OCI-LY1 (cell line): ENCODE data around the gene FNIP2.
"Not testable (repeated sequence)": the region's sequence is repeated elsewhere in the genome, so short reads cannot be mapped to it uniquely, and the experiment has no call there.

Source experiments
- H2AFZ ChIP-seq: fragments of 200-600 bp; sonication (generic), shearing (Covaris generic); 2 replicates; pipeline ENCODE4 v1.6.0; 2014; ENCODE audit warnings: antibody characterized with exemption, mild to moderate bottlenecking, low read length
- H3F3A ChIP-seq: fragments of 200-600 bp; sonication (generic), shearing (Covaris generic); 2 replicates; pipeline ENCODE4 v1.6.0; 2014; ENCODE audit warnings: mild to moderate bottlenecking, antibody characterized with exemption, low read length, moderate library complexity; ENCODE audit not compliant: insufficient read depth
- H3K27ac ChIP-seq: fragments of 200-600 bp; sonication (generic); 2 replicates; pipeline ENCODE4 v1.5.1; 2014; ENCODE audit warnings: low read length, mixed run types, mild to moderate bottlenecking, low read depth; ENCODE audit not compliant: poor library complexity, severe bottlenecking
- H3K27me3 ChIP-seq: fragments of 200-600 bp; sonication (generic); 2 replicates; pipeline ENCODE4 v1.6.0; 2014; ENCODE audit warnings: antibody characterized with exemption, mild to moderate bottlenecking, low read length, moderate library complexity; ENCODE audit not compliant: insufficient read depth
- H3K36me3 ChIP-seq: fragments of 200-600 bp; sonication (generic); 2 replicates; pipeline ENCODE4 v1.6.1; 2014; ENCODE audit warnings: mild to moderate bottlenecking, antibody characterized with exemption, low read length, moderate library complexity, mixed read lengths; ENCODE audit not compliant: insufficient read depth
- H3K4me1 ChIP-seq: fragments of 200-600 bp; sonication (generic); 2 replicates; pipeline ENCODE4 v1.5.1; 2014; ENCODE audit warnings: mild to moderate bottlenecking, low read length, moderate library complexity; ENCODE audit not compliant: insufficient read depth, severe bottlenecking
- H3K4me2 ChIP-seq: fragments of 200-600 bp; sonication (generic), shearing (Covaris generic); 2 replicates; pipeline ENCODE4 v1.6.1; 2014; ENCODE audit warnings: low read length
- H3K4me3 ChIP-seq: fragments of 200-600 bp; sonication (generic); 2 replicates; pipeline ENCODE4 v1.5.1; 2014; ENCODE audit warnings: low read length, low read depth, mild to moderate bottlenecking, mixed read lengths; ENCODE audit not compliant: poor library complexity, severe bottlenecking
- H3K79me2 ChIP-seq: fragments of 200-600 bp; shearing (Covaris generic); 2 replicates; pipeline ENCODE4 v1.6.1; 2016; ENCODE audit warnings: mixed run types, low read length, mixed read lengths; ENCODE audit not compliant: insufficient read depth
- H3K9ac ChIP-seq: fragments of 200-600 bp; sonication (generic), shearing (Covaris generic); 2 replicates; pipeline ENCODE4 v1.6.1; 2014; ENCODE audit warnings: mild to moderate bottlenecking, low read length, mixed read lengths
- H3K9me2 ChIP-seq: fragments of 200-600 bp; sonication (generic), shearing (Covaris generic); 2 replicates; pipeline ENCODE4 v1.6.1; 2014; ENCODE audit warnings: low read depth, mild to moderate bottlenecking, low read length, mixed read lengths
- H3K9me3 ChIP-seq: fragments of 200-600 bp; shearing (Covaris generic); 2 replicates; pipeline ENCODE4 v1.6.1; 2014; ENCODE audit warnings: low read length, mixed read lengths
- H4K20me1 ChIP-seq: fragments of 200-600 bp; sonication (generic), shearing (Covaris generic); 2 replicates; pipeline ENCODE4 v1.6.0; 2016; ENCODE audit warnings: mild to moderate bottlenecking, low read length; ENCODE audit not compliant: insufficient read depth
- CTCF ChIP-seq: fragments of 200-600 bp; sonication (generic), shearing (Covaris generic); IDR thresholded peaks from 2 replicates; pipeline ENCODE4 v1.5.1; 2017; ENCODE audit warnings: mild to moderate bottlenecking, antibody characterized with exemption, low read length, moderate library complexity, mixed read lengths
- EZH2 ChIP-seq: fragments of 200-600 bp; sonication (generic), shearing (Covaris generic); IDR thresholded peaks from 2 replicates; pipeline ENCODE4 v1.8.0; 2017; ENCODE audit warnings: borderline replicate concordance, mixed run types, mild to moderate bottlenecking, antibody characterized with exemption, low read length, moderate library complexity, mixed read lengths

The FNIP2 gene

GRCh38 chr4:158826882-158827281 is 58.1 kb downstream of the FNIP2 start:
- H3K36me3 ChIP-seq: no peaks in the 10 kb centered on the region

GRCh38 chr4:158827543-158827981 is 58.7 kb downstream of the FNIP2 start:
- H3K4me3 ChIP-seq: no peak overlapping the region
- H3F3A ChIP-seq: 0 out of 2 replicates have a peak, but pooled peaks cover under 1% of the 10 kb centered on the region
- no peaks in the 10 kb centered on the region for H3K9me2 ChIP-seq
- no peaks in the 10 kb centered on the region for H3K27me3 ChIP-seq
- H3K27ac ChIP-seq: no peak overlapping the region
- no peak overlapping the region for H2AFZ ChIP-seq
- no peak overlapping the region for H3K4me2 ChIP-seq
- no peaks in the 10 kb centered on the region for H4K20me1 ChIP-seq
- H3K9ac ChIP-seq: no peak overlapping the region
- no peaks in the 10 kb centered on the region for H3K36me3 ChIP-seq
- no peaks in the 10 kb centered on the region for H3K9me3 ChIP-seq
- H3K4me1 ChIP-seq: no peaks in the 10 kb centered on the region
- no peak for TF ChIP-seq EZH2
- TF ChIP-seq CTCF: no peak
- H3K79me2 ChIP-seq: no peaks in the 10 kb centered on the region

More at GRCh38 chr4:158826882-158827281, 58.1 kb downstream of the FNIP2 start:
- Histone ChIP-seq H3K9ac (no peak overlapping the region), H3K79me2 (no peaks in the 10 kb centered on the region), H3K4me2 (no peak overlapping the region), H3K9me3 (no peaks in the 10 kb centered on the region), H3K9me2 (no peaks in the 10 kb centered on the region), H2AFZ (no peak overlapping the region), H3F3A (no peaks in the 10 kb centered on the region), H4K20me1 (no peaks in the 10 kb centered on the region), H3K27me3 (no peaks in the 10 kb centered on the region), H3K4me1 (no peaks in the 10 kb centered on the region), H3K27ac (no peak overlapping the region), H3K4me3 (no peak overlapping the region)
- no peak for TF ChIP-seq EZH2
- no peak for TF ChIP-seq CTCF

- H3K4me2 ChIP-seq, H2AFZ ChIP-seq, H3K9me3 ChIP-seq, H3K4me3 ChIP-seq, H4K20me1 ChIP-seq, H3K4me1 ChIP-seq, H3K27ac ChIP-seq, H3K36me3 ChIP-seq, H3K9ac ChIP-seq, H3K9me2 ChIP-seq, H3K27me3 ChIP-seq, H3K79me2 ChIP-seq, H3F3A ChIP-seq: not testable (repeated sequence)
Measured at GRCh38 chr4:158828151-158828550, 59.3 kb downstream of the FNIP2 start.

- no peak overlapping the region for H3K9ac ChIP-seq
- no peak overlapping the region for H3K4me2 ChIP-seq
- no peak overlapping the region for H2AFZ ChIP-seq
- no peaks in the 10 kb centered on the region for H3K9me3 ChIP-seq
- H3K27me3 ChIP-seq: no peaks in the 10 kb centered on the region
- H3K4me1 ChIP-seq: no peaks in the 10 kb centered on the region
- no peaks in the 10 kb centered on the region for H3K36me3 ChIP-seq
- H4K20me1 ChIP-seq: no peaks in the 10 kb centered on the region
- no peak for TF ChIP-seq EZH2
- H3K27ac ChIP-seq: no peak overlapping the region
- 0 out of 2 replicates have a peak, but pooled peaks cover 4% of the 10 kb centered on the region for H3F3A ChIP-seq
- no peaks in the 10 kb centered on the region for H3K9me2 ChIP-seq
- H3K79me2 ChIP-seq: no peaks in the 10 kb centered on the region
- H3K4me3 ChIP-seq: no peak overlapping the region
Measured at GRCh38 chr4:158829254-158829653, 60.4 kb downstream of the FNIP2 start.
